ENCODE data around the gene LEP.

The LEP gene

DNA sequence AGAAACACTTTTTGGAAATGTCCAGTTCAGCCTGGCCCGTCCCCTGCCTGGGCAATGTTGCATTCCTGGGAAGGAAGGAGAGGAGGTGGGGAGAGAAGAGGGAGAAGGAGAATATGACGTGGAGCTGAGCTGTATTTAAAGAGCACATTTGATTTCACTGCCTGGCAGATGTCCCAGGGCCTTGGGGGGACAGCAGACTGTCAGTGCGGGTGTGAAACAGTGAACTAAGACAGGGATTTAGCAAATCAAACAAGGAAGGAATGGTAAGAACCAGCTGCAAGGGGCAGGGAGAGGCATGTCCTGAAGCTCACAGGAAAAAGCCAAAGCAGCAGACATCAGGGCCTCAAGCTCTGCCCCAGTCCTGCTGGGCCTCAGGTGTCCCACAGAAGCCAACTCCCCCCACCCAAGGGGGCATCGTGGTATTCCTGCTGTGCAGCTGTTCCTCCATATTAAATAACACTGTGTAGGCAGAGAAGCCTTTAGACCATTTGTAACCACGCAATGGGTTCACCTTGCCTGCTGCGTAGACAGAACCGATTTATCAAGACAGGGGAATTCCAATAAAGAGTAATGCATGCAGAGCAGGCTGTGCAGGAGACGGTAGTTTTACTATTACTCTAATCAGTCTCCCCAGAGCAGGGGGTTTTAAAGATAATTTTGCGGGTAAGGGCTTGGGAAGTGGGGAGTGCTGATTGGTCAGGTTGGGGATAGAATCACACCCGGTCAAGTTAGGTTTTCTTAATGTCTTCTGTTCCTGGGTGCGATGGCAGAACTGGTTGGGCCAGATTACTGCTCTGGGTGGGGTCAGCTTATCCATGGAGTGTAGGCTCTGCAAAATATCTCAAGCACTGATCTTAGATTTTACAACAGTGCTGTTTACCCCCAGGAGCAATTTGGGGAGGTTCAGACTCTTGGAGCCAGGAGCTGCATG, 18.3 kb downstream of the LEP start:
- TF ChIP-seq FOXM1 (IDR thresholded peaks at IDR 0.05; ENCODE audit: borderline replicate concordance, low read depth) (no peak), EP300 (IDR thresholded peaks at IDR 0.05; ENCODE audit: borderline replicate concordance) (peak; percentile 50; the same call in 1 of the 2 replicates), CEBPB (IDR thresholded peaks at IDR 0.05) (no peak), MAX (IDR thresholded peaks at IDR 0.05) (peak; percentile 66), TCF12 (IDR thresholded peaks at IDR 0.05; ENCODE audit: low read depth) (peak; percentile 70; the same call in 1 of the 2 replicates), RAD21 (IDR thresholded peaks at IDR 0.05; ENCODE audit: low read depth) (0 out of 2 replicates have a peak, but pooled peaks have one; percentile 8), YY1 (IDR thresholded peaks at IDR 0.05; ENCODE audit: low read depth) (peak; percentile 72), TEAD4 (IDR thresholded peaks at IDR 0.05) (peak; percentile 93), TAF1 (IDR thresholded peaks at IDR 0.05; ENCODE audit: low read depth) (peak; percentile 42; the same call in 1 of the 2 replicates), NFIC (IDR thresholded peaks at IDR 0.05) (no peak)
- TF ChIP-seq, protein P1, sequence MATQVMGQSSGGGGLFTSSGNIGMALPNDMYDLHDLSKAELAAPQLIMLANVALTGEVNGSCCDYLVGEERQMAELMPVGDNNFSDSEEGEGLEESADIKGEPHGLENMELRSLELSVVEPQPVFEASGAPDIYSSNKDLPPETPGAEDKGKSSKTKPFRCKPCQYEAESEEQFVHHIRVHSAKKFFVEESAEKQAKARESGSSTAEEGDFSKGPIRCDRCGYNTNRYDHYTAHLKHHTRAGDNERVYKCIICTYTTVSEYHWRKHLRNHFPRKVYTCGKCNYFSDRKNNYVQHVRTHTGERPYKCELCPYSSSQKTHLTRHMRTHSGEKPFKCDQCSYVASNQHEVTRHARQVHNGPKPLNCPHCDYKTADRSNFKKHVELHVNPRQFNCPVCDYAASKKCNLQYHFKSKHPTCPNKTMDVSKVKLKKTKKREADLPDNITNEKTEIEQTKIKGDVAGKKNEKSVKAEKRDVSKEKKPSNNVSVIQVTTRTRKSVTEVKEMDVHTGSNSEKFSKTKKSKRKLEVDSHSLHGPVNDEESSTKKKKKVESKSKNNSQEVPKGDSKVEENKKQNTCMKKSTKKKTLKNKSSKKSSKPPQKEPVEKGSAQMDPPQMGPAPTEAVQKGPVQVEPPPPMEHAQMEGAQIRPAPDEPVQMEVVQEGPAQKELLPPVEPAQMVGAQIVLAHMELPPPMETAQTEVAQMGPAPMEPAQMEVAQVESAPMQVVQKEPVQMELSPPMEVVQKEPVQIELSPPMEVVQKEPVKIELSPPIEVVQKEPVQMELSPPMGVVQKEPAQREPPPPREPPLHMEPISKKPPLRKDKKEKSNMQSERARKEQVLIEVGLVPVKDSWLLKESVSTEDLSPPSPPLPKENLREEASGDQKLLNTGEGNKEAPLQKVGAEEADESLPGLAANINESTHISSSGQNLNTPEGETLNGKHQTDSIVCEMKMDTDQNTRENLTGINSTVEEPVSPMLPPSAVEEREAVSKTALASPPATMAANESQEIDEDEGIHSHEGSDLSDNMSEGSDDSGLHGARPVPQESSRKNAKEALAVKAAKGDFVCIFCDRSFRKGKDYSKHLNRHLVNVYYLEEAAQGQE (IDR thresholded peaks at IDR 0.05; ENCODE audit: low read depth): no peak

GRCh38 chr7:128260069-128260795, 19.2 kb downstream of the LEP start:
- TF ChIP-seq CREB1 (IDR thresholded peaks at IDR 0.05; ENCODE audit: low read depth) (no peak), TCF12 (IDR thresholded peaks at IDR 0.05; ENCODE audit: low read depth) (0 out of 2 replicates have a peak, but pooled peaks have one; percentile 0), RAD21 (IDR thresholded peaks at IDR 0.05; ENCODE audit: low read depth) (no peak), CEBPB (IDR thresholded peaks at IDR 0.05) (no peak), ZBTB7A (IDR thresholded peaks at IDR 0.05; ENCODE audit: low read depth) (no peak)

GRCh38 chr7:128262273-128263028, 21.4 kb downstream of the LEP start:
- TF ChIP-seq, protein P1 (IDR thresholded peaks at IDR 0.05; ENCODE audit: low read depth): no peak
- TF ChIP-seq TEAD4 (IDR thresholded peaks at IDR 0.05): no peak
- no peak for TF ChIP-seq USF1 (IDR thresholded peaks at IDR 0.05)
- TF ChIP-seq MAX (IDR thresholded peaks at IDR 0.05): no peak
- TF ChIP-seq TAF1 (IDR thresholded peaks at IDR 0.05; ENCODE audit: low read depth): no peak
- TF ChIP-seq YY1 (IDR thresholded peaks at IDR 0.05; ENCODE audit: low read depth): no peak
- no peak for TF ChIP-seq ZBTB7A (IDR thresholded peaks at IDR 0.05; ENCODE audit: low read depth)
- no peak for TF ChIP-seq RAD21 (IDR thresholded peaks at IDR 0.05; ENCODE audit: low read depth)
- no peak for TF ChIP-seq FOXM1 (IDR thresholded peaks at IDR 0.05; ENCODE audit: borderline replicate concordance, low read depth)
- TF ChIP-seq EP300 (IDR thresholded peaks at IDR 0.05; ENCODE audit: borderline replicate concordance): no peak
- no peak for TF ChIP-seq EGR1 (IDR thresholded peaks at IDR 0.05)
- no peak for TF ChIP-seq NFIC (IDR thresholded peaks at IDR 0.05)
- TF ChIP-seq CEBPB (IDR thresholded peaks at IDR 0.05): no peak
- TF ChIP-seq TCF12 (IDR thresholded peaks at IDR 0.05; ENCODE audit: low read depth): no peak
- TF ChIP-seq CREB1 (IDR thresholded peaks at IDR 0.05; ENCODE audit: low read depth): no peak

DNA sequence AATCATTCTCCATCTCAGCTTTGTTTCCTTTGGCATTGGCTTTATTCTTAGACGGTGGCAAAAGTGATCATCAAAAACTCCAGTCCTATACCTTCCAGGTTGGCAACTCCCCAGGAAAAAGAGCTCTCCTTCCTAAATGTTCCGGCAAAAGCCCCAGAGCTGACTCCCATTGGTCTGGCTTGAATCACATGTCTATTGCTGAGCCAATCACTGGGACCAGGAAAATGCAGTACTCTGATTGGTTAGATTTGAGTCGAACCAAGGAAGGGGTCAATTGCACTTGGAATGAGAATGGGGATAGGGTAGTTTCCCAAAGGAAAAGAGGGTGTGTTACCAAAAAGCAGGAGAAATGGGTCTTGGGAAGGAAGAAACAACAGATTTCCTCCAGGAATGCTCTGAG, 22.3 kb downstream of the LEP start:
- TF ChIP-seq USF1 (IDR thresholded peaks at IDR 0.05): peak; percentile 72
- no peak for TF ChIP-seq CREB1 (IDR thresholded peaks at IDR 0.05; ENCODE audit: low read depth)

DNA sequence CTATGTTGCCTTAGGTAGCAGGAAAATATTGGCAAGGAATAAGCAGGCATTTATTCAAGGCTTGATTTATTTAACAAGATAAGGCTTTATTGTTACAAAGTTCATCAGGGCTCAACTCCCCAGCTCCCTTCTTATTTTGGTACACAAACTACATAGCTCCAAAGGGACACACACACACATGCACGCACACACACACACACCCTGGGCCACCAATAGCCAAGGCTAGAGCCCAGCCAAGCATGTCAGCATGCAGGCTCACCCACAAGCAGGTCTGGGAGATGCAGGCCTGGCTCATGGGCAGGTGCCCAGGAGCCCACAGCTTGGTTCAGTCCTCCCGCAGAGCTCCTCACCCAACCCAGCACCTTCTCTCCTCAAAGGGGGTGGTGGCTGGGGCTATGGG, 23.4 kb downstream of the LEP start:
- TF ChIP-seq, protein P1 (IDR thresholded peaks at IDR 0.05; ENCODE audit: low read depth): no peak
- TF ChIP-seq TEAD4 (IDR thresholded peaks at IDR 0.05) (no peak), CREB1 (IDR thresholded peaks at IDR 0.05; ENCODE audit: low read depth) (no peak), MAX (IDR thresholded peaks at IDR 0.05) (no peak), EGR1 (IDR thresholded peaks at IDR 0.05) (no peak), RAD21 (IDR thresholded peaks at IDR 0.05; ENCODE audit: low read depth) (no peak), USF1 (IDR thresholded peaks at IDR 0.05) (no peak), FOXM1 (IDR thresholded peaks at IDR 0.05; ENCODE audit: borderline replicate concordance, low read depth) (no peak), CEBPB (IDR thresholded peaks at IDR 0.05) (no peak), NFIC (IDR thresholded peaks at IDR 0.05) (no peak), EP300 (IDR thresholded peaks at IDR 0.05; ENCODE audit: borderline replicate concordance) (no peak), TCF12 (IDR thresholded peaks at IDR 0.05; ENCODE audit: low read depth) (no peak), YY1 (IDR thresholded peaks at IDR 0.05; ENCODE audit: low read depth) (no peak)

Measured in Ishikawa (cell line).